ENCODE data around the gene TMED4.

TMED4 gene

GRCh38 chr7:44580945-44581878 is 819 bp downstream of the TMED4 start:
- Histone ChIP-seq H3K9ac (ENCODE audit: low read length) (peak overlapping the region; percentile 84), H3K27ac (ENCODE audit: low read depth, low read length) (peak overlapping the region; percentile 50; the same call in 1 of the 2 replicates), H3K9me3 (ENCODE audit: control insufficient read depth, insufficient read depth, low read depth, low read length) (no peaks in the 10 kb centered on the region), H3K27me3 (ENCODE audit: control insufficient read depth, insufficient read depth, low read length) (no peaks in the 10 kb centered on the region), H3K36me3 (ENCODE audit: control insufficient read depth, insufficient read depth, low read length) (peaks cover 30% of the 10 kb centered on the region), H3K4me1 (ENCODE audit: control insufficient read depth, insufficient read depth, low read length) (peaks cover 10% of the 10 kb centered on the region; the same call in 1 of the 2 replicates), H3K4me3 (ENCODE audit: low read depth, low read length) (peak overlapping the region; percentile 85)

GRCh38 chr7:44576228-44576627 is 5.8 kb downstream of the TMED4 start:
- H3K4me1 ChIP-seq (ENCODE audit: control insufficient read depth, insufficient read depth, low read length), result peaks cover 19% of the 10 kb centered on the region
- H3K4me3 ChIP-seq (ENCODE audit: low read depth, low read length), result no peak overlapping the region
- no peak overlapping the region for H3K27ac ChIP-seq (ENCODE audit: low read depth, low read length)
- no peaks in the 10 kb centered on the region for H3K9me3 ChIP-seq (ENCODE audit: control insufficient read depth, insufficient read depth, low read depth, low read length)
- H3K27me3 ChIP-seq (ENCODE audit: control insufficient read depth, insufficient read depth, low read length), result no peaks in the 10 kb centered on the region
- no peak overlapping the region for H3K9ac ChIP-seq (ENCODE audit: low read length)
- peaks cover 59% of the 10 kb centered on the region for H3K36me3 ChIP-seq (ENCODE audit: control insufficient read depth, insufficient read depth, low read length)

- Histone ChIP-seq H3K9ac (ENCODE audit: low read length) (peak overlapping the region; percentile 98), H3K9me3 (ENCODE audit: control insufficient read depth, insufficient read depth, low read depth, low read length) (no peaks in the 10 kb centered on the region), H3K4me3 (ENCODE audit: low read depth, low read length) (peak overlapping the region; percentile 97), H3K27ac (ENCODE audit: low read depth, low read length) (no peak overlapping the region), H3K4me1 (ENCODE audit: control insufficient read depth, insufficient read depth, low read length) (peaks cover 14% of the 10 kb centered on the region), H3K36me3 (ENCODE audit: control insufficient read depth, insufficient read depth, low read length) (peaks cover 61% of the 10 kb centered on the region), H3K27me3 (ENCODE audit: control insufficient read depth, insufficient read depth, low read length) (no peaks in the 10 kb centered on the region)
Measured at GRCh38 chr7:44575054-44575453, 7.0 kb downstream of the TMED4 start.

- Histone ChIP-seq H3K4me1 (ENCODE audit: control insufficient read depth, insufficient read depth, low read length) (peaks cover 14% of the 10 kb centered on the region), H3K4me3 (ENCODE audit: low read depth, low read length) (peak overlapping the region; percentile 97), H3K9me3 (ENCODE audit: control insufficient read depth, insufficient read depth, low read depth, low read length) (no peaks in the 10 kb centered on the region), H3K27ac (ENCODE audit: low read depth, low read length) (peak overlapping the region; percentile 89), H3K36me3 (ENCODE audit: control insufficient read depth, insufficient read depth, low read length) (peaks cover 61% of the 10 kb centered on the region), H3K27me3 (ENCODE audit: control insufficient read depth, insufficient read depth, low read length) (no peaks in the 10 kb centered on the region), H3K9ac (ENCODE audit: low read length) (peak overlapping the region; percentile 98)
Measured at GRCh38 chr7:44574287-44574872, 7.7 kb downstream of the TMED4 start.

GRCh38 chr7:44573464-44574286 is 8.4 kb downstream of the TMED4 start, which contains the start of gene DDX56:
TSS of gene DDX56 (minus strand) at chr7:44573908. CDS start at chr7:44573895, 13 bp downstream.
- Histone ChIP-seq H3K36me3 (ENCODE audit: control insufficient read depth, insufficient read depth, low read length) (peaks cover 62% of the 10 kb centered on the region), H3K4me1 (ENCODE audit: control insufficient read depth, insufficient read depth, low read length) (peaks cover 14% of the 10 kb centered on the region), H3K27ac (ENCODE audit: low read depth, low read length) (peak within 1 kb of the TSS; percentile 89), H3K9ac (ENCODE audit: low read length) (peak within 1 kb of the TSS; percentile 98), H3K27me3 (ENCODE audit: control insufficient read depth, insufficient read depth, low read length) (no peaks in the 10 kb centered on the region), H3K9me3 (ENCODE audit: control insufficient read depth, insufficient read depth, low read depth, low read length) (no peaks in the 10 kb centered on the region), H3K4me3 (ENCODE audit: low read depth, low read length) (peak within 1 kb of the TSS; percentile 97)

- H3K27me3 ChIP-seq (ENCODE audit: control insufficient read depth, insufficient read depth, low read length), result no peaks in the 10 kb centered on the region
- peaks cover 14% of the 10 kb centered on the region for H3K4me1 ChIP-seq (ENCODE audit: control insufficient read depth, insufficient read depth, low read length)
- peaks cover 64% of the 10 kb centered on the region for H3K36me3 ChIP-seq (ENCODE audit: control insufficient read depth, insufficient read depth, low read length)
- H3K9me3 ChIP-seq (ENCODE audit: control insufficient read depth, insufficient read depth, low read depth, low read length), result no peaks in the 10 kb centered on the region
- peak overlapping the region; percentile 98 for H3K9ac ChIP-seq (ENCODE audit: low read length)
- peak overlapping the region; percentile 97 for H3K4me3 ChIP-seq (ENCODE audit: low read depth, low read length)
- no peak overlapping the region for H3K27ac ChIP-seq (ENCODE audit: low read depth, low read length)
Measured at GRCh38 chr7:44572771-44573170, 9.3 kb downstream of the TMED4 start.

- no peak overlapping the region for H3K9ac ChIP-seq (ENCODE audit: low read length)
- no peaks in the 10 kb centered on the region for H3K27me3 ChIP-seq (ENCODE audit: control insufficient read depth, insufficient read depth, low read length)
- H3K27ac ChIP-seq (ENCODE audit: low read depth, low read length), result no peak overlapping the region
- H3K9me3 ChIP-seq (ENCODE audit: control insufficient read depth, insufficient read depth, low read depth, low read length), result no peaks in the 10 kb centered on the region
- peaks cover 10% of the 10 kb centered on the region for H3K4me1 ChIP-seq (ENCODE audit: control insufficient read depth, insufficient read depth, low read length)
- no peak overlapping the region for H3K4me3 ChIP-seq (ENCODE audit: low read depth, low read length)
- H3K36me3 ChIP-seq (ENCODE audit: control insufficient read depth, insufficient read depth, low read length), result peaks cover 81% of the 10 kb centered on the region
Measured at GRCh38 chr7:44569959-44570358, 12.1 kb downstream of the TMED4 start.

GRCh38 chr7:44568771-44569560 is 13.1 kb downstream of the TMED4 start:
- Histone ChIP-seq H3K9ac (ENCODE audit: low read length) (no peak overlapping the region), H3K4me3 (ENCODE audit: low read depth, low read length) (no peak overlapping the region), H3K27ac (ENCODE audit: low read depth, low read length) (no peak overlapping the region), H3K36me3 (ENCODE audit: control insufficient read depth, insufficient read depth, low read length) (peaks cover 88% of the 10 kb centered on the region), H3K4me1 (ENCODE audit: control insufficient read depth, insufficient read depth, low read length) (peaks cover 4% of the 10 kb centered on the region; the same call in 1 of the 2 replicates), H3K27me3 (ENCODE audit: control insufficient read depth, insufficient read depth, low read length) (no peaks in the 10 kb centered on the region), H3K9me3 (ENCODE audit: control insufficient read depth, insufficient read depth, low read depth, low read length) (no peaks in the 10 kb centered on the region)

GRCh38 chr7:44567884-44568283 is 14.1 kb downstream of the TMED4 start:
- Histone ChIP-seq H3K4me3 (ENCODE audit: low read depth, low read length) (no peak overlapping the region), H3K4me1 (ENCODE audit: control insufficient read depth, insufficient read depth, low read length) (peaks cover 2% of the 10 kb centered on the region; the same call in 1 of the 2 replicates), H3K9ac (ENCODE audit: low read length) (no peak overlapping the region), H3K9me3 (ENCODE audit: control insufficient read depth, insufficient read depth, low read depth, low read length) (no peaks in the 10 kb centered on the region), H3K27me3 (ENCODE audit: control insufficient read depth, insufficient read depth, low read length) (no peaks in the 10 kb centered on the region), H3K27ac (ENCODE audit: low read depth, low read length) (no peak overlapping the region), H3K36me3 (ENCODE audit: control insufficient read depth, insufficient read depth, low read length) (peaks cover 88% of the 10 kb centered on the region)

GRCh38 chr7:44566680-44567079 is 15.4 kb downstream of the TMED4 start:
- Histone ChIP-seq H3K36me3 (ENCODE audit: control insufficient read depth, insufficient read depth, low read length) (peaks cover 76% of the 10 kb centered on the region), H3K27me3 (ENCODE audit: control insufficient read depth, insufficient read depth, low read length) (no peaks in the 10 kb centered on the region), H3K4me1 (ENCODE audit: control insufficient read depth, insufficient read depth, low read length) (peaks cover 8% of the 10 kb centered on the region; the same call in 1 of the 2 replicates), H3K4me3 (ENCODE audit: low read depth, low read length) (no peak overlapping the region), H3K9me3 (ENCODE audit: control insufficient read depth, insufficient read depth, low read depth, low read length) (no peaks in the 10 kb centered on the region), H3K27ac (ENCODE audit: low read depth, low read length) (no peak overlapping the region), H3K9ac (ENCODE audit: low read length) (no peak overlapping the region)
